ENCODE measurements around the gene AFF3.
"Not testable (repeated sequence)": the region's sequence is repeated elsewhere in the genome, so short reads cannot be mapped to it uniquely, and the experiment has no call there.

Gene AFF3, protein sequence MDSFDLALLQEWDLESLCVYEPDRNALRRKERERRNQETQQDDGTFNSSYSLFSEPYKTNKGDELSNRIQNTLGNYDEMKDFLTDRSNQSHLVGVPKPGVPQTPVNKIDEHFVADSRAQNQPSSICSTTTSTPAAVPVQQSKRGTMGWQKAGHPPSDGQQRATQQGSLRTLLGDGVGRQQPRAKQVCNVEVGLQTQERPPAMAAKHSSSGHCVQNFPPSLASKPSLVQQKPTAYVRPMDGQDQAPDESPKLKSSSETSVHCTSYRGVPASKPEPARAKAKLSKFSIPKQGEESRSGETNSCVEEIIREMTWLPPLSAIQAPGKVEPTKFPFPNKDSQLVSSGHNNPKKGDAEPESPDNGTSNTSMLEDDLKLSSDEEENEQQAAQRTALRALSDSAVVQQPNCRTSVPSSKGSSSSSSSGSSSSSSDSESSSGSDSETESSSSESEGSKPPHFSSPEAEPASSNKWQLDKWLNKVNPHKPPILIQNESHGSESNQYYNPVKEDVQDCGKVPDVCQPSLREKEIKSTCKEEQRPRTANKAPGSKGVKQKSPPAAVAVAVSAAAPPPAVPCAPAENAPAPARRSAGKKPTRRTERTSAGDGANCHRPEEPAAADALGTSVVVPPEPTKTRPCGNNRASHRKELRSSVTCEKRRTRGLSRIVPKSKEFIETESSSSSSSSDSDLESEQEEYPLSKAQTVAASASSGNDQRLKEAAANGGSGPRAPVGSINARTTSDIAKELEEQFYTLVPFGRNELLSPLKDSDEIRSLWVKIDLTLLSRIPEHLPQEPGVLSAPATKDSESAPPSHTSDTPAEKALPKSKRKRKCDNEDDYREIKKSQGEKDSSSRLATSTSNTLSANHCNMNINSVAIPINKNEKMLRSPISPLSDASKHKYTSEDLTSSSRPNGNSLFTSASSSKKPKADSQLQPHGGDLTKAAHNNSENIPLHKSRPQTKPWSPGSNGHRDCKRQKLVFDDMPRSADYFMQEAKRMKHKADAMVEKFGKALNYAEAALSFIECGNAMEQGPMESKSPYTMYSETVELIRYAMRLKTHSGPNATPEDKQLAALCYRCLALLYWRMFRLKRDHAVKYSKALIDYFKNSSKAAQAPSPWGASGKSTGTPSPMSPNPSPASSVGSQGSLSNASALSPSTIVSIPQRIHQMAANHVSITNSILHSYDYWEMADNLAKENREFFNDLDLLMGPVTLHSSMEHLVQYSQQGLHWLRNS (N-terminal part only)

DNA sequence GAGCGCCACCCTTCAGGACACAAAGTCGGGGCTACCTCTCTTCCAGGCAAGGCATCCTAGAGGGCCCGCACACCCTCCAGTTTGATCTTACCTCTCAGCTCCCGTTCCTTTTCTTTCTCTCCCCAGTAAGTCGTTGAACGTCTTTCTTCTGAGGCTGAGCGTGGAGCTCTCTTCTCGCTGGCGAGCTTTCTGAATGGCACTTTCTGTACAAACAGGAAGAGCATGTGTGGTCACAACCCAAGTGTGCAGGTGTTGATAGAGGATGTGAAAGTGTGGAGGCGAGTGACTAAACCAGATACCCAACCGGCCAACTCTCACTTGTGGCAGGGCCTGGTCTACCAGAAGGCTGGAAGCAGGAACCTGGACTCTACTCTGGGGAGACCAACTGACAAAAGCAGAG lies at the start of gene AFF3:
AFF3 (minus strand) TSS at position 198 of the 400 bp plus-strand sequence. CDS start 38,136 bp downstream, outside the sequence.
- no peak for DNase-seq (ENCODE audit: low read depth in 3 of 3)

DNA sequence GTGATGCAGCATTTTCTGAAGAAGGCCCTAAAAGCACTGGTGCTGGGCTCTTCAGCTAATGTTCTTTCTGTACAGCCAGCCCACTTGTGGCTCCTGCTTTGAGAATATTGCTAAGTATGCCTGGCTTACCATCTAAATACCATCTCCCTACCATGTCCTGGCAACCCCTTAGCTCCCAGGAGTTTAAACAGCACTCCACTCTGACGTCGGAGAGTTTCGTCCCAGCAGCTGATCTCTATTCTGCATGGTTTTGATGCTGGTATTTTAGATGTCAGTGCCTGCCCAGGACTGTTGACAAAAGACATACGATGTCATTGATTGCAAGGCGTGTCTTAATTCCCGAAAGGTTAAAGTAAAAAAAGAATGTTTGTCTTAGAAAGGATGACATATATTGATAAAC lies 47.0 kb upstream of the AFF3 start:
- DNase-seq (ENCODE audit: low read depth in 3 of 3) = no peak

DNA sequence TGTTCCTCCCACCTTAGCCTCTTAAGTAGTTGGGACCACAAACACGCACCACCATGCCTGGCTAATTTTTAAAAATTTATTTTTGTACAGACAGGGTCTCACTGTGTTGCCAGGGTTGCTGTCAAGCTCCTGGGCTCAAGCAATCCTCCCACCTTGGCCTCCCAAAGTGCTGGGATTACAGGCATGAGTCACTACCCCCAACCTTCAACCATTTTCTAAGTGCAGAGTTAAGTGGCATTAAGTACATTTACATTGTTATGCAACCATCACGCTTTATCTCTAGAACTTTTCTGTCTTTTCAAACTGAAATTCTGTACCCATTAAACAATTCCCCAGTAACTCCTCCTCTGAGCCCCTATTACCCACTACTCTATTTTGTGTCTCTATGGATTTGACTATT lies 45.9 kb upstream of the AFF3 start:
- DNase-seq (ENCODE audit: low read depth in 3 of 3) = no peak

DNA sequence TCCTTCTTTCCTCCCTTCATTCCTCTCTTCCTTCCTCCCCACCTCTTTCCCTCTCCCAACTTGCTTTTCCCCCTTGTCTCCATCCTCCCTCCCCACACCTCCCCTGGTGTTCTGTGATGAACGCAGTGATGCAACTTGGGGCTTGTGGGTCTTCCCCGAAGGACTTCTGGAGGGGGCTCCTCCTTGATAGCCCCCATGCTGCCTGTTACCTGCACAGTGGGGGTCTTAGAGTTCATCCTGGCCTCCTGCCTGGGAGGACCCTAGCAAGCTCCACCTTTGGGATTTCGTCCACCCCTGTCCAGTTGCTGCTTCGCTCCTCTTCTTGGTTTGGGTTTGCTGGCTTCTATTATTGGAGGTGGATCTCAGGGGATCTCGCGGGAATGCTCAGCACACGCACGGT lies 43.7 kb upstream of the AFF3 start:
- no peak for DNase-seq (ENCODE audit: low read depth in 3 of 3)

DNA sequence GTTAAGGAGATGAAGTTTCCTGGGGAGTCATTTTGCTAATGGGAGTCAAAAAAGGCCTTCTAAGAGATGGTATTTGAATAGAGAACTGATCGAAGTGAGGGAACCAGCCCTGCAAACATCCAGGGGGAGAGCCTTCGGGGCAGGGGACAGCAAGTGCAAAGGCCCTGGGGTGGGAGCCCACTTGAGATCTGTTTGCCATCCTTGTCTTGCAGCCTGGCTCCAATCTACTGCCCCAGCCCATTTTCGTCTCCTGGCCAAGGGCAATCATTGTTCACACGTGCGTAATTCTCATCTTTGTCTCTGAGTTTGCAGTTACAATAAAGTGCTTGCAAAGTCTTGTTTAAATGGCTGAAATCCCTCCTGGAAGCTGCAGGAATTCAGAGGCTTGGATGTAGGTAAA lies 43.1 kb upstream of the AFF3 start:
- no peak for DNase-seq (ENCODE audit: low read depth in 3 of 3)

DNA sequence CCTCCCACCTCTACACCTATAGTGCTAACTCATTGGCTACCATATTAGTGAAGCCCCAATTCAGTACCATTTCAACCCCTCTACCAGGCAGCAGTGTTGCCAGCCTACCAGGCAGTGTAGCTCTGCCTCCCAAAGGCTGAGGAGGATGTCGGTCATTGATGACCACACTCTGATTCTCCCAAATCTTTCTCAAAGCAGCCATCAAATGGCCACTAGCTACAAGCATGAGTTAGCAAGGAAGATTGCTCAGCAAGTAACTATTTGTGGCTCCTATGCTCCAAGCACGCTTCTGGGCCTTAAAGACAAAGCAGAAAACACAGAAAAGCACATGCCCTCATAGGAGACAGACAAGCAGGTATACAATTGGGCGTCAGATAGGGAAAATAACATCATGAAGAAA lies 42.7 kb upstream of the AFF3 start:
- DNase-seq (ENCODE audit: low read depth in 3 of 3) = no peak

DNA sequence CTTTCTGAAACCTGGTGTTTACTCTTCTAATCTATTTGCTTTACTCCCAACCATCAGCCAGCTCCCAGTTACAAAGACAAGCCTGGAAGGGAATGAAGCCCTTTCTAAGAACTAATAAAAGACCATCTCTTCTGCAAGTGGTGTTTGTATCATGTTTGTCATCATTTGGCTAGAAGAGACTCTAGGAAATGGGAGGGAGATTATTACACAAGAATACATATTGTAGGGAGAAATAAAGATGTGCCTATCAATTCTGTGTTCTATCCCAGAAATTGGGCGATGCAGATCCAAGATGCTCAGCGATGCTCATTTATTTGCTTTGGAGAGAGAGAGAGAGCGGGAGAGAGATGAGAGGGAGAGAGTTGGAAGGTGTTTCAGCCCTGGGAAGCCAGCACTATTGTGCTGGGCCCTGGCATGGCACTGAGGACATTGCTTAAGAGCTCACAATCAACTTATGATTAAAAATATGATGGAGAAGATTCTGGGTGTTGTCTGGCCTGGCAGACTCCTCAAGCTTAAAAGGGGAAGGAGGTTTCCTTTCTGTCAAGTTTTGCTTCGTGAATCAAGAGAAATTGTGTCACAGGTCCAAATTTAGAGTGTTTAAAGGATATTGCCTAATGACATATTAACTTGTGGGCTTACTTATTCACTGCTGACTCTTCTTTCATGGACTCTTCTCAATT lies 41.8 kb upstream of the AFF3 start:
- no peak for DNase-seq (ENCODE audit: low read depth in 3 of 3)

DNA sequence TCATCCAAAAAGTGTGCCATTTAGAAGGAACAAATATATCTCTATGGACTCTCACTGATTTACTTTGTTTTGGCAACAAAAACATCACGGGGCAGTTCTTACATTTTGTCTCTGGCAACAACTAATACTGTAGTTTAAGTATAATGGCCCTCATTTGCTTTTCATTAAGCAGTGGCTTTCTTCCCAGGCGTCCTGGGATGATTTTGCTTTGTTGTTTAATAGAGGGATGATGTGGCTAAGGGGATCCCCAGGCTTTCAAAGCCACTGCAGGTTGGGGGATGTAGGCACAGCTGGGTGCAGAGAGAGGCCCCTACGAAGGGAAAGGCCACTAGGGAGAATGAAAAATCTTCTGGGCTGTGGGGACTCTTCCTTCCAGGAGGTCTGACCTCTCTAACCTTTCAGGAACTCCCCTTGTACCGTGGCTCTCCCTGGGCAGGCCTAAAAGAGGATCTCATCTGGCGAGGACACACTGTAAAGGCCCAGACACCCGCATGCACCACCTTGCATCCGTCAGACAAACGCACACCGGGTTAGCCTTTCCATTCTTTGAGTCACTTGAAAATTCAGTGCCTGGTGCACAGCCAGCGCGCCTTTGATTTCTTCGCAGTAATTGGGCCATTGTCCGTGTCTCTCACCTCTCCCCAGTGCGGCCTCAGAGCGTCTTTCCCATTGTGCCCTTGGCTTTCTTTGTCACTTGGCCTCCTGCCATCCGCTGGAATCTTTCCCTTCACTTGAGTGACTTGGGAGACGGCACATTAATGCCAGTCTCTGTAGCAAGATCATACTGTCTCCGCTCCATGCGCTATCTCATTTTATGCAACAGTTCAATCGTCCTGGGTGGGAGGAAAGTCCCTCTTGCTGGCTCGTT lies 40.3 kb upstream of the AFF3 start:
- DNase-seq (ENCODE audit: low read depth in 3 of 3) = no peak

DNA sequence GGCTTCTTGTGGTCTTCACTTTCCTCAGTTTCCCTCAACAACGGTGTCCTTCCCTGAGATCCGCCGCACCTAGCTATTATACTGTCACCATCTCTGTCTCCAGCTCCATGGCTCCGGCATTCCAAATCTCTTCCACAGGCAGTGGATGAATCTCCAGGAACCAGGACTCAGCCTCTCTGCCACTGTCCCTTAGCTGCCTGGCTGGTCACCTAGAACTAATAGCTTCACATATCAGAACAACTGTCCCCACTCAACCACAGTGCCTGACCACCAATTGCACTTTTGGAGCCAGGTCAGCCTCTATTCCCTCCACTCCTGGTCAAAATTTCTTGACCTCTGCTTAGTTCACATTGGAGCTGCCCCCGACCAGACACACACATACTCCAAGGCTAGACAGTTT lies 38.1 kb upstream of the AFF3 start:
- no peak for DNase-seq (ENCODE audit: low read depth in 3 of 3)

DNA sequence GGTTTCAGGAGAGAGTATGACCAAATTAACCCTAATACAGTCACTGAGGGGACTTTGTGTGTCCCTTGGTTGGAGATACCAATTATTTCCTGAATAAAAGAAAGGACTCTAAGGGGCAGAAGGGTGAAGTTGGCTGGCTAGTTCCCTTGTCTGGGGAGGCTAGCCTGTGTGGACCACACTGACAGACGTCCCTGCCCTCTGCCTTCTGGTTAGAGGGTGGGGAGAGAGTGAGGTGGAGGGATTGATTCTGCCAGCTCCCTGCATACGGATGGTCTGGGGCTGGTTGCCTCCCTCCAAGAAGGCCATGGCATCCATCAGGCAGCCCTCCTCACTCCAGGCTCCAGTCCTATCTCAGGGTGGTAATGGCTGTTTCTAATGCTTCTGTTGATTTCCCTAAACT lies 37.4 kb upstream of the AFF3 start:
- no peak for DNase-seq (ENCODE audit: low read depth in 3 of 3)

DNA sequence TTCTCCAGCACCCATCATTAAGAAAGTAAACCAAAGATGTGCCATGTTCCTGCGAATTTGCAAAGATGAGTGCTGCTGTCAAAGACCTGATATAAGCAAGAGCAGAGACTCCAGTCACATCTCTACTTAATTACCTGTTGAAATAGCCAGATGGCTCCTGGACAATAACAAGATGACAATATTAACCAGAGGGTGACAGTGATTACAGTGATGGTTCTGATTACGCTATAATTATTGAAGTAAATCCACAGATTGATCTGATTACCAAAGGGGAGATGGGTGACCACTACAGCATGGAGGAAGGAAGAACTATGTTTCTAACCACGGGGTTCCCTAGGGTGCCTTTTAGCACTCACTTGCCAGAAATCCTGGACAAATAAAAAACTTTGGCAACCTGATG lies 36.5 kb upstream of the AFF3 start:
- DNase-seq (ENCODE audit: low read depth in 3 of 3) = no peak

DNA sequence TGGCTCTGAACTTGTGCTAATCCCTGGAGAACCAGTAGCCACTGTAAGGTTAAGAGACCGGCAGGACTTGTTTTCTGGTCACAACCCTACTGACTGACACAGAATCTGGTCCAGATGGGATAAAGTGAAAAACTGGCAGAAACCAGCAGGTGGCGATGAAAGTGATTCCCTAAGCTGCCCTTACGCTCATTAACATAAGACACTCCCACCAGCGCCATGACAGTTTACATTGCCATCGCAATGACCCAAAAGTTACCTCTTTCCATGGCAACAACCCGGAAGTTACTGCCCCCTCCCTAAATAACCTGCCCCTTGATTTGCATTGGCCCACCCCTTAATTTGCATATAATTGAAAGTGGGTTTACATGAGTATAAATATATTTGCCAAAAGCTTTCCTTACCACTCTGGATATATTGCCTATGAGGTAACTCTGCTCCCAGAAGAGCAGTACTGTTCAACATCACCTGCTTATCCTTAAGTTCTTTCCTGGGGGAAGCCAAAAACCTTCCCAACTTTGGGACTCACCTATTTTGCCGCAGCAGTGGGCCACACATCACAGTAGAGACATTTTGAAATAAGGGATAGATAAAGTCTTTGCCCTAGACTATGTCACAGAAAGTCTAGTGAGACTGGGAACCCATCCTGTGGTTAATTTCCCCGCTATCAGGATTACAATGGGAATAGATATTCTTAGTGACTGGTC lies 35.8 kb upstream of the AFF3 start:
- no peak for DNase-seq (ENCODE audit: low read depth in 3 of 3)

DNA sequence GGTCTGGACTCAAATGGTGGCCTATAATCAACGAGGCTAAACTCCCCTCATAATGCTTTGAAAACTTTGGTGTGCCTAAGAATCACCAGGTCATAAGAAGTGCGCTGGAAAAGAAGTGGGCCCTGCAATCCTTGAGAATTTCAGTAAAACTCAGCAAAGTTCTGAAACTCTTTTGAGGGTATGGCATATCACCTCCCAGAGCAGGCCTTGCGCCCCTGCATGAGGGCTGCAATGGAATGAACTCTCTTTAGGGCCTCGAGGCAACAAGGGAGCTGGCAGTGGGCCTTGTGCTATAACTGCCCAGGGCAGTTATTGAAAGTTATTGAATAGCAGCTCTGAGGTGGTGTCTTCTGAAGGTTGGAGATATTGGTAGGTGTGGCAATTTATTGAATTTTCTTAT lies 34.5 kb upstream of the AFF3 start:
- DNase-seq (ENCODE audit: low read depth in 3 of 3) = no peak

DNA sequence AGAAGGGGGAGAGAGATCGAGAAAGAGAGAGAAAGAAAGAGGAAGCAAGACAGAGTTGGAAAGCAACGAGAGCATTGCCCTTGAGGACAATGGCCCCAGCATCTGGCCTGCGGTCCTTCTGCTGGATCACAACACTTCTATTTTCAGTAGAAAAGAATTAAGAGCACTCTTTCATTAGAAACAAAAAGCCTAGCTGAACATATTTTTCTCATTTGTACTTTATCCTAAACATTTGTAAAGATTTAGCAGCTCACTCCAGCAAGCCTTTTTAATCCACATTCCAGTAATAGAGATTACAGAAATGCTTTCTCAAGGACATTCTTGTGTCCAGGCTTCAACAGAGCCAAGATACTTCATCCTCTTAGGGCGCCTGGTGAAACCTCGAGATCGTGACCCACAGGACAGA lies 31.6 kb upstream of the AFF3 start:
- DNase-seq (ENCODE audit: low read depth in 3 of 3) = no peak

DNA sequence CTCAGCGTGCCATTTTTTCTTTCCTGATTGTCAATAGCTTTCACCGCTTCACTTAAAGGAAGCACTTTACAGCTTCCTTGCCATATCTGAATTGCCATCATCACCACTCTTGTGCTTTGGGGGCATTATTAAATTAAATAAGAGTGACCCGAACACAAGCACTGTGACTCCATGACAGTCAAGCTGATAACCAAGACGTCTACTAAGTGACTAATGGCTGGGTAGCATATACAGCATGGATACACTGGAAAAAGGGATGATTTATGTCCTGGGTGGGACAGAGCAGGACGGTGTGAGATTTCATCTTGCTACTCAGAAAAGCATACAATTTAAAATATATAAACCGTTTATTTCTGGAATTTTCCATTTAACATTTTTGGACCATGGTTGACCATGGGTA lies 24.3 kb upstream of the AFF3 start:
- DNase-seq (ENCODE audit: low read depth in 3 of 3) = no peak

DNA sequence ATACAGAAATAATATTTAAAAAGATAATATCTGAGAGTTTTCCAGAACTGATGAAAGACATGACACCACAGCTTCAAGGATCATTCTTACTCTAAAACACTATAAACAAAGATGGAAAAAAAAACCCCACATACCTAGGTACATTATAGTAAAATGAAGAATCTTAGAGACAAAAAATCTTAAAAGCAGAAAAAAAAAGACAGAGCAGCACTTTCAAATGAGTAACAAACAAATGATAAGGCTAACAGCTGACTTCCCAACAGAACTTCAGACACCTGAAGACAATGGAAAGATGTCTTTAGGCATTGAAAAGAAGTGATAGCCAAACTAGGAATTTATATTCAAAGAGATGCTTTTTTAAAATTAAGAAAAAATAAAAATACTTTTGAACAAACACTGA lies 21.2 kb upstream of the AFF3 start:
- no peak for DNase-seq (ENCODE audit: low read depth in 3 of 3)

DNA sequence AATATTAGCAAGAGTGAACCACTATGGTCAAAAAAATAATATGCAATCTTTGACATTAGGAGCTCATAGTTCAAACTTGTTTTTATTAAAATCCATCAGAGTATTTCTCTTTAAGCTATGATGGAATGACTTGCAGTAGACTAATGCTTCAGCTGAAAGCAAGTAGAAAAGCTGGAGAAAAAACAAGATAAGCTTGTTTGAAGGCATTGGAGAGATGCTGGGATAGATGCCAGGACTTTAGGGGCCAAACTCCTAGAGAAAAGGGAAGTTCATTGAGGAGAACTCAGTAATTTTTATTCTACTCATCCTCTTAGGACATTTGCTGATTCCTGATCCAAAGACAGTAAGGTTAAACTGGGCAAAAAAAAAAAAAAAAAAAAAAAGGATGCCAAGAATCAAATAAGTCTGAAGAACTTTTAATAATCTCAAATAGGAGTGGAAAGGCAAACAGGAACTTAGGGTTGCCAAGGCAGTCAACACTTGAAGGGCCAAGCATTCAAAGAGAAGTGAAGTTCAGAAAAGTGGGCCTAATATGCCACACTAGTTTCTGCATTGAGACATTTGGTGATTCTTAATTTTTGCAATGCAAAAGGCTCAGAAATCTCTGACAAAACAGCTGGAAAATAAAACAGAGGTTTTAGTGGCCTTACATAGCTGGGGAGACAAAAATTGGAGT lies 19.7 kb upstream of the AFF3 start:
- DNase-seq (ENCODE audit: low read depth in 3 of 3) = no peak

DNA sequence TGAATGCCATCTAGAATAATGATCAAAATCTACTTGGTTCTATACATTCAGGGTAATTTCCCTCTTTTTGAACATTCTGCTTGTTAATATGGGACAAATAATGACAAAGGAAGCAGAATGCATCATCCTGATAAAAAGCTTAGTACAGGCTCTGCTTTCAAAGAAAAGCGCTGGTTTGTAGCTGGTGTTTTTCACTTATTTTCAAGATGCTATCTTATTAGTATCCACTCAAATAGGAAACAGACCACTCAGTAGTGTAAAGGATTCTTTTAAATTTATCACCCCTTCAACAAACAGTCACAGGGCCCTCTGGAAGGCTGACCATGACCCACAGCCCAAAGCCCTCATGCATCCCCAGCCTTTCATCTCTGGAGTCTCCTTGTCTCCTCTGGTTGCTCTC lies 18.0 kb upstream of the AFF3 start:
- DNase-seq (ENCODE audit: low read depth in 3 of 3) = no peak

DNA sequence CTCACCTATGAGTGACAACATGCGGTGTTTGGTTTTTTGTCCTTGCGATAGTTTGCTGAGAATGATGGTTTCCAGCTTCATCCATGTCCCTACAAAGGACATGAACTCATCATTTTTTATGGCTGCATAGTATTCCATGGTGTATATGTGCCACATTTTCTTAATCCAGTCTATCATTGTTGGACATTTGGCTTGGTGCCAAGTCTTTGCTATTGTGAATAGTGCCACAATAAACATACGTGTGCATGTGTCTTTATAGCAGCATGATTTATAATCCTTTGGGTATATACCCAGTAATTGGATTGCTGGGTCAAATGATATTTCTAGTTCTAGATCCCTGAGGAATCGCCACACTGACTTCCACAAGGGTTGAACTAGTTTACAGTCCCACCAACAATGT lies 9.4 kb upstream of the AFF3 start:
- DNase-seq (ENCODE audit: low read depth in 3 of 3) = not testable (repeated sequence)

DNA sequence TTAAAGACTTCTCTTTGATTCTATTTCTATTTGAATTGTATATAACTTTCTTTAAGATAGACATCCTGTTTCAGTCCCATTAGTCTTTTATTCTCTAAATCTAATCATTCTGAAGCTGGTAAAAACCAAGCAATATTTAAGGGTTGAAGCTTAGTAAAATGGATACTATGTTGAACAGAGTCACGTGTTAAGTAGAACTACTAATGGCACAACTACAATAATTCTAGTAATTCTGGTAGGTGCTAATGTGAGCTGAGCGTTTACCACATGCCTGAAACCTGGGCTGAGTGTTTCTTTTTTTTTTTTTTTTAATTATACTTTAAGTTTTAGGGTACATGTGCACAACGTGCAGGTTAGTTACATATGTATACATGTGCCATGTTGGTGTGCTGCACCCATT lies 8.9 kb upstream of the AFF3 start:
- no peak for DNase-seq (ENCODE audit: low read depth in 3 of 3)
